H1 (cell line): Measurements from ENCODE around the gene NMNAT3. TPM values are rescaled to one million over a fixed set of nuclear protein-coding genes. Genes with fewer than 3 reads are reported as not detected.

Experiments
- CTCF ChIA-PET: fragments of 300-600 bp; sonication (Branson Sonifier 250); formaldehyde crosslinking; loops from one replicate; lab custom pipeline; 2021; ENCODE audit not compliant: partially characterized antibody; lab: Charles Lee
- POLR2A ChIA-PET: fragments of 300-600 bp; sonication (Branson Sonifier 250); formaldehyde crosslinking; loops from one replicate; lab custom pipeline; 2021; ENCODE audit warnings: inconsistent platforms; ENCODE audit not compliant: partially characterized antibody; lab: Charles Lee
- DNase-seq, 2 experiments: peaks; one replicate each; pipeline versions ENCODE4 v3.0.0 to v3.0.0-alpha.2; 2010 to 2022; ENCODE audit warnings: low spot score in 2 of 2, low read depth in 1 of 2, mixed read lengths in 1 of 2
- FAIRE-seq: peaks from 2 replicates; lab custom pipeline; 2011; peaks lifted over from hg19 to GRCh38; lab: Jason Lieb, UNC
- H2AFZ ChIP-seq: 2 replicates; pipeline ENCODE4 v1.8.1; 2012; ENCODE audit warnings: low read length, inconsistent platforms
- H2AK5ac ChIP-seq: 2 replicates; pipeline ENCODE4 v1.6.1; 2013; ENCODE audit warnings: low read depth, low read length
- H2BK120ac ChIP-seq: replicated peaks from 2 replicates; pipeline ENCODE3; 2013; ENCODE audit warnings: low read depth, low read length, inconsistent platforms
- H2BK12ac ChIP-seq: 2 replicates; pipeline ENCODE4 v1.6.1; 2013; ENCODE audit warnings: low read depth, low read length
- H2BK15ac ChIP-seq: 2 replicates; pipeline ENCODE4 v1.6.1; 2013; ENCODE audit warnings: low read length
- H2BK20ac ChIP-seq: 2 replicates; pipeline ENCODE4 v1.6.1; 2013; ENCODE audit warnings: low read length
- H2BK5ac ChIP-seq: 2 replicates; pipeline ENCODE4 v1.6.1; 2013; ENCODE audit warnings: low read depth, low read length
- H3K14ac ChIP-seq: 2 replicates; pipeline ENCODE4 v1.6.1; 2013; ENCODE audit warnings: inconsistent platforms; ENCODE audit not compliant: insufficient read length
- H3K18ac ChIP-seq: 2 replicates; pipeline ENCODE4 v1.6.1; 2013; ENCODE audit warnings: low read length; ENCODE audit errors: extremely low read depth
- H3K23ac ChIP-seq: 2 replicates; pipeline ENCODE4 v1.6.1; 2013; ENCODE audit warnings: inconsistent platforms; ENCODE audit not compliant: insufficient read length
- H3K23me2 ChIP-seq: 2 replicates; pipeline ENCODE4 v1.6.1; 2013; ENCODE audit warnings: low read depth, low read length
- H3K27ac ChIP-seq: 2 replicates; pipeline ENCODE4 v1.6.1; 2011; ENCODE audit warnings: low read depth, low read length, inconsistent platforms
- H3K27me3 ChIP-seq, 4 experiments: replicated peaks in 1 of 4; 1 replicate in 1 of 4; 2 replicates in 3 of 4; pipeline versions ENCODE4 v1.6.1 to v1.8.1; 2011 to 2013; ENCODE audit warnings: low read length in 3 of 4, mild to moderate bottlenecking in 3 of 4, inconsistent platforms in 2 of 4, mixed read lengths in 2 of 4, moderate library complexity in 1 of 4; ENCODE audit not compliant: control insufficient read depth in 3 of 4, insufficient read depth in 3 of 4; ENCODE audit errors: extremely low read depth in 1 of 4
- H3K36me3 ChIP-seq, 4 experiments: 2 replicates each; pipeline versions ENCODE4 v1.6.1 to v1.8.1; 2011 to 2013; ENCODE audit warnings: mild to moderate bottlenecking in 4 of 4, low read length in 3 of 4, moderate library complexity in 2 of 4, control low read depth in 1 of 4, inconsistent platforms in 1 of 4; ENCODE audit not compliant: insufficient read depth in 4 of 4, control insufficient read depth in 2 of 4
- H3K4ac ChIP-seq: replicated peaks from 2 replicates; pipeline ENCODE3; 2013; ENCODE audit warnings: low read length, low read depth, mixed read lengths, inconsistent platforms; ENCODE audit not compliant: insufficient read length
- H3K4me1 ChIP-seq, 4 experiments: replicated peaks in 1 of 4; 1 replicate in 1 of 4; 2 replicates in 3 of 4; pipeline versions ENCODE4 v1.6.1 to v1.8.1; 2011 to 2013; ENCODE audit warnings: low read length in 3 of 4, inconsistent platforms in 2 of 4, mixed read lengths in 1 of 4; ENCODE audit not compliant: insufficient read depth in 4 of 4, control insufficient read depth in 3 of 4
- H3K4me2 ChIP-seq, 2 experiments: 2 replicates each; pipeline versions ENCODE4 v1.6.1 to v1.8.1; 2011 to 2013; ENCODE audit warnings: low read depth in 2 of 2, low read length in 2 of 2, control low read depth in 1 of 2, inconsistent platforms in 1 of 2, mild to moderate bottlenecking in 1 of 2; ENCODE audit not compliant: insufficient read depth in 1 of 2
- H3K4me3 ChIP-seq, 4 experiments: fragments of 200-600, 300-600 bp in 1 of 4; sonication (generic), shearing (Covaris generic), sonication (Bioruptor Twin) in 1 of 4; 2 replicates each; pipeline versions ENCODE4 v1.5.1 to v1.8.1; 2011 to 2016; ENCODE audit warnings: low read length in 4 of 4, low read depth in 3 of 4, control low read depth in 2 of 4, inconsistent platforms in 2 of 4, mild to moderate bottlenecking in 2 of 4, mixed read lengths in 1 of 4, moderate library complexity in 1 of 4; ENCODE audit not compliant: insufficient read depth in 2 of 4; ENCODE audit errors: extremely low read depth in 1 of 4
- H3K56ac ChIP-seq: replicated peaks from 2 replicates; pipeline ENCODE3; 2013; ENCODE audit warnings: low read depth, mild to moderate bottlenecking, mixed read lengths, low read length, inconsistent platforms; ENCODE audit not compliant: insufficient read length
- H3K79me1 ChIP-seq: 2 replicates; pipeline ENCODE4 v1.6.1; 2013; ENCODE audit warnings: low read depth, low read length, control low read depth
- H3K79me2 ChIP-seq, 2 experiments: 2 replicates each; pipeline versions ENCODE4 v1.6.1 to v1.8.1; 2012 to 2013; ENCODE audit warnings: low read length in 2 of 2, mild to moderate bottlenecking in 2 of 2, inconsistent platforms in 1 of 2; ENCODE audit not compliant: insufficient read depth in 2 of 2, control insufficient read depth in 1 of 2
- H3K9ac ChIP-seq, 4 experiments: replicated peaks in 1 of 4; 1 replicate in 1 of 4; 2 replicates in 3 of 4; pipeline versions ENCODE4 v1.6.1 to v1.8.1; 2011 to 2013; ENCODE audit warnings: low read depth in 3 of 4, low read length in 3 of 4, control low read depth in 2 of 4, mild to moderate bottlenecking in 2 of 4, moderate library complexity in 2 of 4, inconsistent platforms in 1 of 4; ENCODE audit errors: extremely low read depth in 1 of 4
- H3K9me3 ChIP-seq, 2 experiments: 2 replicates each; pipeline versions ENCODE4 v1.6.1 to v1.8.1; 2012 to 2013; ENCODE audit warnings: mild to moderate bottlenecking in 2 of 2, moderate library complexity in 2 of 2, control low read depth in 1 of 2, inconsistent platforms in 1 of 2, low read depth in 1 of 2, low read length in 1 of 2, mixed read lengths in 1 of 2; ENCODE audit not compliant: insufficient read depth in 2 of 2
- H4K20me1 ChIP-seq, 2 experiments: replicated peaks in 1 of 2; 2 replicates each; pipeline versions ENCODE3 to v1.8.1; 2011 to 2013; ENCODE audit warnings: inconsistent platforms in 2 of 2, low read length in 2 of 2, mild to moderate bottlenecking in 1 of 2; ENCODE audit not compliant: insufficient read depth in 2 of 2, control insufficient read depth in 1 of 2
- H4K5ac ChIP-seq: 2 replicates; pipeline ENCODE4 v1.6.1; 2013; ENCODE audit warnings: low read length, low read depth, mixed read lengths, inconsistent platforms; ENCODE audit not compliant: insufficient read length
- H4K8ac ChIP-seq: 2 replicates; pipeline ENCODE4 v1.8.0; 2013; ENCODE audit warnings: mild to moderate bottlenecking, moderate library complexity, low read length, inconsistent platforms; ENCODE audit not compliant: insufficient read depth; ENCODE audit errors: extremely low read depth
- H4K91ac ChIP-seq: replicated peaks from 2 replicates; pipeline ENCODE3; 2013; ENCODE audit warnings: low read length, mixed read lengths, inconsistent platforms; ENCODE audit not compliant: insufficient read length
- MAFK ChIP-seq: IDR thresholded peaks from 2 replicates; pipeline ENCODE4 v1.6.1; 2012; ENCODE audit warnings: low read depth, mild to moderate bottlenecking, improper control_type of control experiment, low read length
- RXRA ChIP-seq: IDR thresholded peaks from 2 replicates; pipeline ENCODE4 v1.6.1; 2011; ENCODE audit warnings: low read depth, mild to moderate bottlenecking, low read length, moderate library complexity; ENCODE audit not compliant: insufficient read depth
- WGBS, 2 experiments: shearing (Covaris generic) in 1 of 2; methylation state at CpG; one replicate each; pipeline versions ENCODE4 v1.1.6 to v1.1.7; 2013 to 2015; ENCODE audit warnings: low lambda C conversion rate in 2 of 2, mixed read lengths in 2 of 2, inconsistent platforms in 1 of 2, low coverage in 1 of 2, missing lambda C conversion rate in 1 of 2; ENCODE audit not compliant: insufficient replicate concordance in 2 of 2, insufficient coverage in 1 of 2, insufficient read length in 1 of 2; ENCODE audit errors: extremely low coverage in 1 of 2, missing lambda C conversion rate in 1 of 2; 5-methylcytosine and 5-hydroxymethylcytosine counted together
- polyA plus RNA-seq, 7 experiments: library from polyadenylated mRNA; depleted of rRNA in 3 of 7; stranded (reverse) in 5 of 7; unstranded in 2 of 7; fragments of >200 nt in 5 of 7; fragments of 200-250 nt in 2 of 7; gene quantifications; 1 replicate in 5 of 7; 2 replicates in 1 of 7; 4 replicates in 1 of 7; pipeline versions ENCODE4 v1.2.1 to v1.2.3, GENCODE V29; 2011 to 2013; ENCODE audit warnings: missing spikeins in 2 of 7, mixed read lengths in 2 of 7
- total RNA-seq: library from RNA; stranded (reverse); fragmentation: NEBNext Ultra II Directional; extraction: Animal tissue kit (Norgen Biotek cat#: 25700); gene quantifications from 2 replicates; pipeline ENCODE4 v1.2.1, GENCODE V29; 2021

NMNAT3 gene
- total and polyA plus RNA-seq, 2 of the 8 experiments (the other 6 are each of a cell fraction or from before 2014, with no cell fraction given): 4.2 to 4.3 TPM

GRCh38 chr3:139695426-139696313, 17.9 kb upstream of the NMNAT3 start:
- H3K4me2 ChIP-seq: no peak overlapping the region
- no peaks in the 10 kb centered on the region for H3K23me2 ChIP-seq
- no peak overlapping the region for H3K4ac ChIP-seq
- CTCF ChIA-PET: interaction anchor here (1.2 to 2.2 kb wide), 3 partner anchors 16 to 108 kb away, joined by 3 to 9 read pairs (median 5); no protein-coding TSS in a partner anchor
- H2AFZ ChIP-seq: no peak overlapping the region
- H3K18ac ChIP-seq: no peak overlapping the region
- H2BK15ac ChIP-seq: no peak overlapping the region
- no peak for DNase-seq
- H3K9ac ChIP-seq: no peak overlapping the region
- no peak overlapping the region for H3K4me3 ChIP-seq
- H2BK120ac ChIP-seq: no peak overlapping the region
- H4K20me1 ChIP-seq: no peaks in the 10 kb centered on the region
- no peaks in the 10 kb centered on the region for H3K27me3 ChIP-seq
- no peak overlapping the region for H3K56ac ChIP-seq
- H4K8ac ChIP-seq: no peak overlapping the region
- H2BK5ac ChIP-seq: no peak overlapping the region
- no peak overlapping the region for H3K23ac ChIP-seq
- FAIRE-seq: no peak
- H4K5ac ChIP-seq: no peak overlapping the region
- H4K91ac ChIP-seq: no peak overlapping the region
- H3K79me1 ChIP-seq: no peaks in the 10 kb centered on the region
- 74% methylated on average over 6 of the region's 6 CpGs; no CpG with 5 or more reads in 1 of the 2 experiments for WGBS, 2 experiments
- H2AK5ac ChIP-seq: no peak overlapping the region
- no peak for TF ChIP-seq RXRA
- TF ChIP-seq MAFK: peak; percentile 50; the same call in 1 of the 2 replicates
- H2BK12ac ChIP-seq: no peak overlapping the region
- H2BK20ac ChIP-seq: no peak overlapping the region
- POLR2A ChIA-PET: no interaction called here
- H3K36me3 ChIP-seq: no peaks in the 10 kb centered on the region
- H3K27ac ChIP-seq: no peak overlapping the region
- no peak overlapping the region for H3K14ac ChIP-seq
- H3K4me1 ChIP-seq: peaks cover 0 to 8% (median 0%) of the 10 kb centered on the region in 4 experiments; a peak in 2 of 7 replicates
- H3K9me3 ChIP-seq: no peaks in the 10 kb centered on the region
- H3K79me2 ChIP-seq: no peaks in the 10 kb centered on the region
